Thyroid gland (tissue), 4 donors: ENCODE measurements around the gene SERPINB2.

ENCODE experiments used
- POLR2A ChIP-seq, 2 donors: fragments of 450-650 bp; IDR thresholded peaks; one replicate each; pipeline ENCODE4 v1.6.1; 2017; ENCODE audit warnings: antibody characterized with exemption in 2 of 2, mild to moderate bottlenecking in 2 of 2, moderate library complexity in 1 of 2
- TF ChIP-seq, protein P1 (sequence below), 6 experiments: fragments of 200-600 bp in 3 of 6; fragments of 450-650 bp in 3 of 6; sonication (generic) in 3 of 6; IDR thresholded peaks; one replicate each; pipeline ENCODE4 v1.5.1; 2016 to 2019; ENCODE audit warnings: antibody characterized with exemption in 6 of 6, mild to moderate bottlenecking in 2 of 6, inconsistent platforms in 1 of 6, moderate library complexity in 1 of 6

DNA sequence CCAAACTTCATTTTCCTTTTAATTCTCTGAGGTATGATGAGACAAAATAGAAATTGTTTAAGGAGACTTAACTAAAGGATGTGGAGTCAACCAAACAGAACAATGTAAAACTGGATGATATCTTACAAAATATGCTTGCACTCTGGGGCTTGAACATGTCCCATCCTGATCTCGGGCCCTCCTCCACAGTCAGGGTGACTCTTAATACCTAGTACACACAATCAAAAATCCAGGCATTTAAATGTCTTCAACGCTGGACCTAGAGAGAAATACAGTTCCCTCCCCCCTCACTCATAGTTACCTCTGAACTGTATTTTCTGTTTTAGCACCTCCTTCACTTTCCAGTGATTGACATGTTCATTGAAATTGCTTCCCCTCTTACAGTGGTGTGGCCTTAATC is 36.9 kb upstream of the SERPINB2 start:
- TF ChIP-seq, protein P1, sequence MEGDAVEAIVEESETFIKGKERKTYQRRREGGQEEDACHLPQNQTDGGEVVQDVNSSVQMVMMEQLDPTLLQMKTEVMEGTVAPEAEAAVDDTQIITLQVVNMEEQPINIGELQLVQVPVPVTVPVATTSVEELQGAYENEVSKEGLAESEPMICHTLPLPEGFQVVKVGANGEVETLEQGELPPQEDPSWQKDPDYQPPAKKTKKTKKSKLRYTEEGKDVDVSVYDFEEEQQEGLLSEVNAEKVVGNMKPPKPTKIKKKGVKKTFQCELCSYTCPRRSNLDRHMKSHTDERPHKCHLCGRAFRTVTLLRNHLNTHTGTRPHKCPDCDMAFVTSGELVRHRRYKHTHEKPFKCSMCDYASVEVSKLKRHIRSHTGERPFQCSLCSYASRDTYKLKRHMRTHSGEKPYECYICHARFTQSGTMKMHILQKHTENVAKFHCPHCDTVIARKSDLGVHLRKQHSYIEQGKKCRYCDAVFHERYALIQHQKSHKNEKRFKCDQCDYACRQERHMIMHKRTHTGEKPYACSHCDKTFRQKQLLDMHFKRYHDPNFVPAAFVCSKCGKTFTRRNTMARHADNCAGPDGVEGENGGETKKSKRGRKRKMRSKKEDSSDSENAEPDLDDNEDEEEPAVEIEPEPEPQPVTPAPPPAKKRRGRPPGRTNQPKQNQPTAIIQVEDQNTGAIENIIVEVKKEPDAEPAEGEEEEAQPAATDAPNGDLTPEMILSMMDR (IDR thresholded peaks at IDR 0.05) = no peak
- no peak for TF ChIP-seq POLR2A (IDR thresholded peaks at IDR 0.05)
